NCI-H2081 treated with DMSO at 0.1 percent for 48 hours (cell line): ENCODE data around the gene MPST.
"Not testable (repeated sequence)": the region's sequence is repeated elsewhere in the genome, so short reads cannot be mapped to it uniquely, and the experiment has no call there.

ENCODE experiments used
- DNase-seq: peaks from one replicate; lab custom pipeline; 2025; lab: John Stamatoyannopoulos, UW

Gene MPST

GRCh38 chr22:37062702-37063381 lies 43.3 kb downstream of the MPST start:
- no peak for DNase-seq

- DNase-seq: no peak
Measured at GRCh38 chr22:37063431-37064420, 44.2 kb downstream of the MPST start.

GRCh38 chr22:37064553-37064952 lies 45.0 kb downstream of the MPST start:
- no peak for DNase-seq

- DNase-seq: no peak
Measured at GRCh38 chr22:37065180-37065579, 45.6 kb downstream of the MPST start.

GRCh38 chr22:37065961-37066360 lies 46.4 kb downstream of the MPST start:
- no peak for DNase-seq

- DNase-seq: no peak
Measured at GRCh38 chr22:37067428-37067827, 47.9 kb downstream of the MPST start.

- DNase-seq: no peak
Measured at GRCh38 chr22:37068859-37069258, 49.3 kb downstream of the MPST start.

GRCh38 chr22:37069319-37069718 lies 49.8 kb downstream of the MPST start:
- no peak for DNase-seq

- DNase-seq: no peak
Measured at GRCh38 chr22:37069719-37070118, 50.2 kb downstream of the MPST start.

- no peak for DNase-seq
Measured at GRCh38 chr22:37070334-37070733, 50.8 kb downstream of the MPST start.

GRCh38 chr22:37070744-37071143 lies 51.2 kb downstream of the MPST start:
- DNase-seq: no peak

GRCh38 chr22:37071850-37072592 lies 52.5 kb downstream of the MPST start:
- not testable (repeated sequence) for DNase-seq

- no peak for DNase-seq
Measured at GRCh38 chr22:37072673-37073072, 53.1 kb downstream of the MPST start.

GRCh38 chr22:37074537-37074936 lies 55.0 kb downstream of the MPST start:
- DNase-seq: no peak

GRCh38 chr22:37075046-37075445 lies 55.5 kb downstream of the MPST start:
- no peak for DNase-seq

- DNase-seq: no peak
Measured at GRCh38 chr22:37075822-37076433, 56.4 kb downstream of the MPST start.

- DNase-seq: no peak
Measured at GRCh38 chr22:37077802-37078448, 58.4 kb downstream of the MPST start.

- no peak for DNase-seq
Measured at GRCh38 chr22:37079158-37079557, 59.6 kb downstream of the MPST start.
